Neural progenitor cell (in vitro differentiated cells): Measurements from ENCODE around the gene PLEKHA7. TPM values are rescaled to one million over a fixed set of nuclear protein-coding genes. Genes with fewer than 3 reads are reported as not detected.

ENCODE experiments used
- DNase-seq: peaks from one replicate; pipeline ENCODE4 v3.0.0-alpha.2; 2016; ENCODE audit warnings: low spot score
- H2AFZ ChIP-seq: fragments of 200-600 bp; sonication (generic); replicated peaks from 2 replicates; pipeline ENCODE4 v1.6.1; 2016; ENCODE audit warnings: antibody characterized with exemption
- H3F3A ChIP-seq: fragments of 200-600 bp; sonication (generic); 2 replicates; pipeline ENCODE4 v1.6.1; 2016; ENCODE audit warnings: antibody characterized with exemption, low read depth
- H3K27ac ChIP-seq: fragments of 200-600 bp; sonication (generic); 2 replicates; pipeline ENCODE4 v1.5.1; 2016; ENCODE audit warnings: mild to moderate bottlenecking
- H3K27me3 ChIP-seq: fragments of 200-600 bp; sonication (generic); 2 replicates; pipeline ENCODE4 v1.6.1; 2016; ENCODE audit warnings: mild to moderate bottlenecking, moderate library complexity
- H3K36me3 ChIP-seq: fragments of 200-600 bp; sonication (generic); 2 replicates; pipeline ENCODE4 v1.5.1; 2016
- H3K4me1 ChIP-seq: fragments of 200-600 bp; sonication (generic); 2 replicates; pipeline ENCODE4 v1.6.1; 2016; ENCODE audit warnings: mixed run types
- H3K4me2 ChIP-seq: fragments of 200-600 bp; sonication (generic); 2 replicates; pipeline ENCODE4 v1.6.1; 2016
- H3K4me3 ChIP-seq: fragments of 200-600 bp; sonication (generic); 2 replicates; pipeline ENCODE4 v1.5.1; 2016
- H3K79me2 ChIP-seq: fragments of 200-600 bp; sonication (generic); 2 replicates; pipeline ENCODE4 v1.6.1; 2016; ENCODE audit warnings: low read depth
- H3K9ac ChIP-seq: fragments of 200-600 bp; sonication (generic); 2 replicates; pipeline ENCODE4 v1.6.1; 2016
- H3K9me3 ChIP-seq: fragments of 200-600 bp; sonication (generic); 2 replicates; pipeline ENCODE4 v1.5.1; 2016; ENCODE audit warnings: low read depth
- H4K20me1 ChIP-seq: fragments of 200-600 bp; sonication (generic); 2 replicates; pipeline ENCODE4 v1.6.1; 2016; ENCODE audit warnings: low read depth
- H3K27ac Mint-ChIP-seq: 3 replicates; pipeline ENCODE4 v1.8.0; 2021; ENCODE audit warnings: mixed read lengths
- H3K27me3 Mint-ChIP-seq: 2 replicates; pipeline ENCODE4 v1.8.0; 2022; ENCODE audit warnings: low read depth, mild to moderate bottlenecking, inconsistent platforms, moderate library complexity, mixed read lengths; ENCODE audit not compliant: insufficient read depth
- H3K36me3 Mint-ChIP-seq: 3 replicates; pipeline ENCODE4 v1.8.0; 2021; ENCODE audit warnings: mixed read lengths
- H3K4me1 Mint-ChIP-seq: 3 replicates; pipeline ENCODE4 v1.8.0; 2021; ENCODE audit warnings: mixed read lengths
- H3K4me3 Mint-ChIP-seq: 3 replicates; pipeline ENCODE4 v1.8.0; 2021; ENCODE audit warnings: mild to moderate bottlenecking, moderate library complexity, mixed read lengths
- H3K9me3 Mint-ChIP-seq: 3 replicates; pipeline ENCODE4 v1.8.0; 2020; ENCODE audit warnings: mixed read lengths
- CTCF ChIP-seq: fragments of 200-600 bp; sonication (generic); IDR thresholded peaks from 2 replicates; pipeline ENCODE4 v1.5.1; 2017; ENCODE audit warnings: antibody characterized with exemption, mild to moderate bottlenecking
- EZH2 ChIP-seq: fragments of 200-600 bp; sonication (generic); IDR thresholded peaks from 2 replicates; pipeline ENCODE4 v1.6.1; 2017; ENCODE audit warnings: antibody characterized with exemption, mild to moderate bottlenecking, moderate library complexity
- EZH2phosphoT487 ChIP-seq: fragments of 200-600 bp; sonication (generic); IDR thresholded peaks from 2 replicates; pipeline ENCODE4 v1.6.1; 2017; ENCODE audit warnings: antibody characterized with exemption
- total RNA-seq: library from RNA; depleted of rRNA; stranded (reverse); fragments of >200 nt; gene quantifications from 2 replicates; pipeline ENCODE4 v1.2.3, GENCODE V29; 2015; ENCODE audit warnings: low replicate concordance

PLEKHA7 gene
- total RNA-seq, 1 donor from 2014 or later: 20.3 TPM

- DNase-seq: peak; percentile 61
- peaks cover 60% of the 10 kb centered on the region for H3K4me1 Mint-ChIP-seq
- Histone ChIP-seq H3K9ac (no peak overlapping the region), H3K9me3 (no peaks in the 10 kb centered on the region), H2AFZ (no peak overlapping the region), H3K36me3 (no peaks in the 10 kb centered on the region), H3K4me3 (no peak overlapping the region), H3K27me3 (no peaks in the 10 kb centered on the region), H3K27ac (peak overlapping the region; percentile 75), H3K4me1 (peaks cover 60% of the 10 kb centered on the region), H3K4me2 (peak overlapping the region; percentile 52), H3K79me2 (no peaks in the 10 kb centered on the region), H4K20me1 (peaks cover 11% of the 10 kb centered on the region), H3F3A (peaks cover 46% of the 10 kb centered on the region)
- no peak overlapping the region for H3K4me3 Mint-ChIP-seq
- TF ChIP-seq EZH2phosphoT487 (no peak), EZH2 (no peak), CTCF (no peak)
- H3K36me3 Mint-ChIP-seq: peaks cover 5% of the 10 kb centered on the region
- peaks cover 2% of the 10 kb centered on the region for H3K27me3 Mint-ChIP-seq
- no peak overlapping the region for H3K27ac Mint-ChIP-seq
- peaks cover 19% of the 10 kb centered on the region for H3K9me3 Mint-ChIP-seq
Measured at GRCh38 chr11:16893456-16894066, 120.7 kb downstream of the PLEKHA7 start.

- H3K4me1 Mint-ChIP-seq: peaks cover 44% of the 10 kb centered on the region
- H3K9me3 ChIP-seq: no peaks in the 10 kb centered on the region
Measured at GRCh38 chr11:16891964-16892363, 122.2 kb downstream of the PLEKHA7 start.

GRCh38 chr11:16891165-16891564, 123.0 kb downstream of the PLEKHA7 start:
- DNase-seq: no peak
- Histone ChIP-seq H3K4me2 (no peak overlapping the region), H3K9ac (no peak overlapping the region), H3K4me3 (no peak overlapping the region), H3K9me3 (no peaks in the 10 kb centered on the region), H3F3A (peaks cover 22% of the 10 kb centered on the region), H3K36me3 (no peaks in the 10 kb centered on the region), H3K79me2 (no peaks in the 10 kb centered on the region), H3K27ac (no peak overlapping the region), H4K20me1 (no peaks in the 10 kb centered on the region), H2AFZ (no peak overlapping the region), H3K27me3 (no peaks in the 10 kb centered on the region), H3K4me1 (peaks cover 36% of the 10 kb centered on the region)
- Mint-ChIP-seq H3K27me3 (peaks cover 4% of the 10 kb centered on the region), H3K4me3 (no peak overlapping the region), H3K9me3 (peaks cover 21% of the 10 kb centered on the region), H3K27ac (no peak overlapping the region), H3K4me1 (peaks cover 36% of the 10 kb centered on the region), H3K36me3 (peaks cover 5% of the 10 kb centered on the region)
- TF ChIP-seq EZH2phosphoT487 (no peak), EZH2 (no peak), CTCF (no peak)

More at GRCh38 chr11:16891964-16892363, 122.2 kb downstream of the PLEKHA7 start:
- Histone ChIP-seq H2AFZ (no peak overlapping the region), H3K9ac (no peak overlapping the region), H3K4me2 (no peak overlapping the region), H3K4me1 (peaks cover 44% of the 10 kb centered on the region), H3K79me2 (no peaks in the 10 kb centered on the region), H4K20me1 (peaks cover 4% of the 10 kb centered on the region), H3K27ac (no peak overlapping the region), H3K4me3 (no peak overlapping the region), H3K36me3 (no peaks in the 10 kb centered on the region), H3F3A (peaks cover 30% of the 10 kb centered on the region), H3K27me3 (no peaks in the 10 kb centered on the region)
- Mint-ChIP-seq H3K36me3 (peaks cover 5% of the 10 kb centered on the region), H3K27me3 (peaks cover 2% of the 10 kb centered on the region), H3K27ac (no peak overlapping the region), H3K4me3 (peak overlapping the region; percentile 53), H3K9me3 (peaks cover 21% of the 10 kb centered on the region)
- no peak for DNase-seq
- TF ChIP-seq CTCF: no peak
- no peak for TF ChIP-seq EZH2
- TF ChIP-seq EZH2phosphoT487: no peak
